GM19193 (cell line): Measurements from ENCODE around the gene SHB.

Source experiments
- POLR2A ChIP-seq: IDR thresholded peaks from 4 replicates; pipeline ENCODE4 v1.6.1; 2011; ENCODE audit not compliant: insufficient read depth, insufficient read length; ENCODE audit errors: extremely low read depth

SHB gene, protein sequence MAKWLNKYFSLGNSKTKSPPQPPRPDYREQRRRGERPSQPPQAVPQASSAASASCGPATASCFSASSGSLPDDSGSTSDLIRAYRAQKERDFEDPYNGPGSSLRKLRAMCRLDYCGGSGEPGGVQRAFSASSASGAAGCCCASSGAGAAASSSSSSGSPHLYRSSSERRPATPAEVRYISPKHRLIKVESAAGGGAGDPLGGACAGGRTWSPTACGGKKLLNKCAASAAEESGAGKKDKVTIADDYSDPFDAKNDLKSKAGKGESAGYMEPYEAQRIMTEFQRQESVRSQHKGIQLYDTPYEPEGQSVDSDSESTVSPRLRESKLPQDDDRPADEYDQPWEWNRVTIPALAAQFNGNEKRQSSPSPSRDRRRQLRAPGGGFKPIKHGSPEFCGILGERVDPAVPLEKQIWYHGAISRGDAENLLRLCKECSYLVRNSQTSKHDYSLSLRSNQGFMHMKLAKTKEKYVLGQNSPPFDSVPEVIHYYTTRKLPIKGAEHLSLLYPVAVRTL

DNA sequence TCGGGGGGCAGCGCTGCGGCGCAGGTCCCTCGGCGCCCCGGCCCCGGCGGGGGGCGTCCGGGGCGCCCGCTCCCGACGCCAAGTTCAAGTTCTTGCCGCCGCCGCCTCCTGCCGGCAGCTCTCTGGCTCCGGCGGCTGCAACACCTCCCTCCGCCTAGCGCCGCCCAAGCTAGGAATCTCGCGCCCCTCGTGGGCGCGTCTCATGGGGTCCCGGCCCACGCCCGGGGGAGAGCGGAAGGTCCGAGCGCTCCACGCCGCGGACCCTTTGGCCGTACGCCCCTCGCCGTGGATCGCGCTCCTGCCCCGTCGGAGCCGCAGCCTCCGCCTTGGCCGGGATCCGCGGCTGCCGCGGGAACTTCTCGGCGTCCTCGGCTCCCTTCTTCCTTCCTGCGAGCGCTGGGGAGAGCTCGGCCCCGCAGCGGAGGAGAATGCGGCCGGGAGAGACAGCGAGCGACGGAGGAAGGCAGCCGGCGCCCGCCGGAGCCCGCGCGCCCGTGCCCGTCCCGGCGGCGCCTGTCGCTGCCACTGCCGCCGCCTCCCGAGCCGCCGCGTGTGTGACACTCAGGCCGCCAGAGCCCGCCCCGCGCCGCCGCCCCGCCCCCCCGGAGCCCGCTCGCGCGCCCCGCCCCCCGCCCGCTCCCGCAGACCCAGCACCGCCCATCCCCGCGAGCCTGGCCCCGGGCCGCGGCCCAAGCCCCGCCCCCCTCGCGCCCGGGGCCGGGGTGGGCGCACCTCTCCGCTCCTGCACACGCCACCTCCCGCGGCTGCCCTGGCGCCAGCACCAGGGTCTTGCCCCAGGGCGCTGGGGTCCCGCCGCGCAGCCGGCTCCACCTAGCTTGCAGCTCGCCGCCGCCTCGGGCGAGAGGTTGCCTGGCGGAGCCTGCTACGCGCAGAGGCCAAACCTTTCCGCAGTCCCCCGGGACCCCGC lies at the start of gene SHB:
TSS of gene SHB (minus strand) at position 527 of the 928 bp plus-strand sequence. CDS start 582 bp downstream, outside the sequence.
- peak; percentile 83 for TF ChIP-seq POLR2A

DNA sequence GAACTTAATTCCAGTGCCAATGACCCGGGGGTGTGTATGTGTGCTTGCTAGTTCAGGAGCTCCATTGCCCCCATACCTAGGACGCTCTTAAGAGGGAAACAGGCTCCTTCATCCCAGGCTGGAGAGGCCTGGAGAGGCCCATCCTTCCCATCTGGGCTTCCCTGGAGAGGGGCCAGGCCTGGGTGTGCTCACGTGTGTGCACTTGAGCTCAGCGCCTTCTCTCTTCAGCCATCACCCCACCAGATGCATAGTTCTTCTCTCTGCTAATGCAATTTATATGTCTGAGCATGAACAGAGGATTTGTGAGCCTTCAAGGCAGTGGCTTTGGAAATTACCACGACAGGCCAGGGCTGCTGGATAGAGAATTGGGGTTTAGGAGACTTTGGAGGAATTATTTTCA lies 48.6 kb upstream of the SHB start:
- TF ChIP-seq POLR2A = no peak

GRCh38 chr9:38114905-38115304 lies 45.9 kb upstream of the SHB start:
- no peak for TF ChIP-seq POLR2A

- TF ChIP-seq POLR2A = no peak
These were observed 43.4 kb upstream of the SHB start for GRCh38 chr9:38112456-38112855.

GRCh38 chr9:38112049-38112448 lies 43.0 kb upstream of the SHB start:
- no peak for TF ChIP-seq POLR2A

- no peak for TF ChIP-seq POLR2A
These were observed 41.4 kb upstream of the SHB start for GRCh38 chr9:38110476-38110875.

DNA sequence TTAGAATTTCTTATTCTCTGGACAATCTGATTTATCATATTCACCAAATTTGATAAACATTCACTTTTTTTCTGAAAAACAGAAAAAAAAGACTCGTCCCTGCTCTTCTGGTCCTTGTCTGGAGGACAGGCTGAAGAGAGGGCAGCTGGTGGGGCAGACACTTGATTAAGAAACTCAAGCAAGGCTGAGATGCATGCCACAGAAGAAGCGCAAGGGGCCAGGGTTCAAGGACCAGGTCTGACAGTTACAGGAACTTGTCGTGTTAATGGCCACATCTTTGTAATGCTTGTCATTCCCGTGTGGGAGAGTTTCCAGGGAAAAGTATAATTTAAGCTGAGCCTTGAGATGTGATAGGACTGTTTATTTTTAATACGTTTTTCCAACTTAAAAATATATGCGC lies 40.6 kb upstream of the SHB start:
- no peak for TF ChIP-seq POLR2A

DNA sequence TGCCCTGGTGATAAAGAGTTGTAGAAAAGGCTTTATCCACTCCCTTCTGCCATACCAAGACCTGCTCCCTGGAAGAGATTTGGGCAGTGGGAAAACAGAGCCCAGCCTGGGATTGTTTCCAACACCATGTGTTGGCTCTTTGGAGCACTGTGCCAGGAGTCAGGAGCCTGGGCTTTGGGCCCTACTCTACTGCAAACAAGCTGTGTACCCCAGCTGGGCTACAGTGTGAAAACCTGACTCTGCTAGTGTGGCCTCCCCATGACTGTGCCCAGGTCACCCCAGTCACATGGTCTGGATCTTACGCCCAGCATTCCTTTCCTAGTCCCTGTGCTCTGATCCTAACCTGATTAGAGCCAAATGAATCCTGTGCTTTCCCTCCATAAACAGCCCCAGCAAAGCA lies 39.3 kb upstream of the SHB start:
- TF ChIP-seq POLR2A = no peak

DNA sequence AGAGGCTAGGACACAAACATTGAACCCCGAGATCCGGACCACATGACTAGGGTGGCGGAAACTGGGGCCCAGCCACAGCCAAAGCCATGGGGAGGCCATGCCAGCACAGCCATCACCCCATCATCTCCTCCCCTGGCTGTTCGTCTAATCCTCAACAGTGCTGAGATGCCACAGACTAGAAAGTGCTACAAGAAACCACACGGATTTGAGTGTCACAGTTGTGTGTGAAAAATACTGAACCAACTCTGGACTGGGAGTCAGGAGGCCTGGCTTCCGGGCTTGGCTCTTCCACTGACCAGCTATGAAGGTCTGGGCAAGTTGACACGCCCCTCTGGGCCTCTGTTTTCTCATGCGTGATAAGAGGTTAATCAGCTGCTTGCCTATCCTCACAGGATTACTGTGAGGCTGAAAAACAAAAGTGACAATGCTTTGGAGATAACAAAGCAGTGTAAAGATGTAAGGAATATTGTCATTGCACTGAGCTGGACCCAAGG lies 38.8 kb upstream of the SHB start:
- TF ChIP-seq POLR2A = no peak

- no peak for TF ChIP-seq POLR2A
These were observed 38.4 kb upstream of the SHB start for GRCh38 chr9:38107405-38107804.

DNA sequence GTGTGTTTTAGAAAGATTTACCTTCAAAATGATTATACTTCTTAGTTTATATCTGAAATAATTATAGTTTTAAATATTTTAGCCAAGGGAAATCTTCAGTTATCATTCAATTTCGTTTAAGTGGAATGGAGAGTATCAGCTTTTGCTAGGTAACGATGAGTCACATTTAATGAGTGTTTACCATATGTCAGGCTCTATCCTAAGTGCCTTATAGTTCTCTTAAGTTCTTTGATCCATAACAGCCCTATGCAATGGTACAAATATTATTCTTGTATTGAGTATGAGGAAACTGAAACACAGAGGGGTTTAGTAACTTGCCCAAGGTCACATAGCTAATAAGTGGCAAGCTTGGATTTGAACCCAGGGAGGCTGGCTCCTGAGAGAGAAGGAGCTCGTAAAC lies 37.5 kb upstream of the SHB start:
- no peak for TF ChIP-seq POLR2A

DNA sequence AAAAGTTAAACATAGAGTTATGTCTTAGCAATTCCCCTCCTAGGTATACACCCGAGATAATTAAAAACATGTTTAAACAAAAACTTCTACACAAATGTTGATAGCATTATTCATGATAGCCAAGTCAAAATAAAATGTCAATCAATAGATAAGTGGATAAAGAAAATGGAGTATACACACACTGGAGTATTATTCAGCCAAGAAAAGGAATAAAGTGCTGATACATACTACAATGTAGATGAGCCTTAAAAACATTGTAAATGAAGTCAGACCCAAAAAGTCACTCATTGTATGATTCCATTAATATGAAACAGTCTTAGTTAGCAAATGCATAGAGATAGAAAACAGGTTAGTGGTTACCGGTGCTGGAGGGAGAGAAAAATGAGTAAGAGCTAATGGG lies 34.3 kb upstream of the SHB start:
- TF ChIP-seq POLR2A = no peak

DNA sequence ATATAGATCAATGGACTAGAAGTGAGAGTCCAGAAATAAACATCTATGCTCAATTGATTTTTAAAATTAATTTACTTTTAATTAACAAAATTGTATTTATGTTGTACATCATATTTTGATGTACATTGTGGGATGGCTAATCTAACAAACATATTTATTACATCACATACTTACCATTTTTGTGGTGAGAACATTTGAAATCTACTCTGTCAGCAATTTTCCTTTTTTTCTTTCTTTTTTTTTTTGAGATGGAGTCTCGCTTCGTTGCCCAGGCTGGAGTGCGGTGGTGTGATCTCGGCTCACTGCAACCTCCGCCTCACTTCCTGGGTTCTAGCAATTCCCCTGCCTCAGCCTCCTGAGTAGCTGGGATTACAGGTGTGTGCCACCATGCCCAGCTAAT lies 32.4 kb upstream of the SHB start:
- no peak for TF ChIP-seq POLR2A

- TF ChIP-seq POLR2A = no peak
These were observed 27.3 kb upstream of the SHB start for GRCh38 chr9:38096238-38096805.

GRCh38 chr9:38094165-38094564 lies 25.1 kb upstream of the SHB start:
- TF ChIP-seq POLR2A = no peak
